ENCODE results near the gene PCSK5. TPM values are rescaled to one million over a fixed set of nuclear protein-coding genes. Genes with fewer than 3 reads are reported as not detected.

Gene PCSK5
- total and polyA plus RNA-seq, 2 donors (not counting 1 experiment from before 2014, with no cell fraction given), result 0.09 TPM; not detected in 1

DNA sequence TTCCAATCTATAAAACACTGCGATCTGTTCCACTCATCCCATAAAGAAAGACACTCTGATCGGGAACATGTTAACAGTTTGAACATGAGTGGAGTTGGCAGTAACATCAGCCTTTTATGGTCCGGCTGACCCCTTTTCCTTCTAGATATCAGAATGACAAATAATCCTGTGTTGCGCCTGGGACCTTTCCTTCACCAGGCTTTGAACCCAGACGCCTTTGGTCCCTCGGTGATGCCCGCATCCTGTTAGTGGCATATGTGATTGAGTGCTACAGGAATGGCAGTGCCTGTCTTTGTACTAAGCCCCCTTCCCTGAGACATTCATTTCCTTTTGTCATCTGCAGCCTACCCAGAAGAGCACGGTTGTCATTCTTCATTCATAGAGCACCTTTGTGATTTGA is 209.0 kb downstream of the PCSK5 start:
- 67% methylated on average over 3 of the region's 8 CpGs for WGBS (ENCODE audit: insufficient coverage)
- intact Hi-C loops (cut with micrococcal nuclease), result no loop called here
- Histone ChIP-seq H3K27me3 (replicated peaks in 1 of 4; ENCODE audit: control extremely low read depth in 1 of 4, control insufficient read depth in 3 of 4, insufficient read depth in 4 of 4, low read length in 3 of 4) (peaks cover 0 to 5% (median under 1%) of the 10 kb centered on the region in 4 experiments), H3K9me3 (ENCODE audit: control extremely low read depth in 1 of 3, control insufficient read depth in 2 of 3, insufficient read depth in 1 of 3, low read length in 2 of 3) (no peaks in the 10 kb centered on the region), H2AFZ (ENCODE audit: insufficient read depth, low read depth, low read length, poor library complexity, severe bottlenecking) (no peak overlapping the region), H3K4me2 (replicated peaks; ENCODE audit: low read depth, low read length, poor library complexity, severe bottlenecking) (no peak overlapping the region), H3K79me2 (ENCODE audit: control insufficient read depth, insufficient read depth, low read length) (no peaks in the 10 kb centered on the region), H3K9ac (ENCODE audit: low read length) (no peak overlapping the region), H3K27ac (ENCODE audit: low read length in 2 of 2) (no peak overlapping the region), H3K4me1 (ENCODE audit: control insufficient read depth in 2 of 2, insufficient read depth in 2 of 2, low read length in 2 of 2) (no peaks in the 10 kb centered on the region), H3K36me3 (replicated peaks in 1 of 2; ENCODE audit: control extremely low read depth in 1 of 2, control insufficient read depth in 1 of 2, extremely low read depth in 1 of 2, insufficient read depth in 2 of 2, low read length in 1 of 2) (no peaks in the 10 kb centered on the region), H3K4me3 (ENCODE audit: control extremely low read depth in 1 of 5, extremely low read depth in 1 of 5, insufficient read depth in 1 of 5, low read depth in 2 of 5, low read length in 4 of 5) (no peak overlapping the region), H4K20me1 (ENCODE audit: control insufficient read depth, insufficient read depth, low read length, poor library complexity, severe bottlenecking) (no peaks in the 10 kb centered on the region)
- peaks cover 9% of the 10 kb centered on the region for H3K27me3 Mint-ChIP-seq
- no peak for ATAC-seq (ENCODE audit: low read depth)
- POLR2A ChIA-PET, result no interaction called here
- CTCF ChIA-PET, result no interaction called here
- H3K9me3 Mint-ChIP-seq (ENCODE audit: insufficient read depth), result no peaks in the 10 kb centered on the region
- H3K4me1 Mint-ChIP-seq, result no peaks in the 10 kb centered on the region
- no peak for DNase-seq
- no peak for TF ChIP-seq EZH2 (IDR thresholded peaks at IDR 0.05; ENCODE audit: borderline replicate concordance, insufficient read depth, low read depth, low read length, poor library complexity, severe bottlenecking)
- TF ChIP-seq, protein P1, sequence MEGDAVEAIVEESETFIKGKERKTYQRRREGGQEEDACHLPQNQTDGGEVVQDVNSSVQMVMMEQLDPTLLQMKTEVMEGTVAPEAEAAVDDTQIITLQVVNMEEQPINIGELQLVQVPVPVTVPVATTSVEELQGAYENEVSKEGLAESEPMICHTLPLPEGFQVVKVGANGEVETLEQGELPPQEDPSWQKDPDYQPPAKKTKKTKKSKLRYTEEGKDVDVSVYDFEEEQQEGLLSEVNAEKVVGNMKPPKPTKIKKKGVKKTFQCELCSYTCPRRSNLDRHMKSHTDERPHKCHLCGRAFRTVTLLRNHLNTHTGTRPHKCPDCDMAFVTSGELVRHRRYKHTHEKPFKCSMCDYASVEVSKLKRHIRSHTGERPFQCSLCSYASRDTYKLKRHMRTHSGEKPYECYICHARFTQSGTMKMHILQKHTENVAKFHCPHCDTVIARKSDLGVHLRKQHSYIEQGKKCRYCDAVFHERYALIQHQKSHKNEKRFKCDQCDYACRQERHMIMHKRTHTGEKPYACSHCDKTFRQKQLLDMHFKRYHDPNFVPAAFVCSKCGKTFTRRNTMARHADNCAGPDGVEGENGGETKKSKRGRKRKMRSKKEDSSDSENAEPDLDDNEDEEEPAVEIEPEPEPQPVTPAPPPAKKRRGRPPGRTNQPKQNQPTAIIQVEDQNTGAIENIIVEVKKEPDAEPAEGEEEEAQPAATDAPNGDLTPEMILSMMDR (IDR thresholded peaks at IDR 0.05), result no peak
- no peak overlapping the region for H3K4me3 Mint-ChIP-seq
- H3K27ac Mint-ChIP-seq, result no peak overlapping the region

DNA sequence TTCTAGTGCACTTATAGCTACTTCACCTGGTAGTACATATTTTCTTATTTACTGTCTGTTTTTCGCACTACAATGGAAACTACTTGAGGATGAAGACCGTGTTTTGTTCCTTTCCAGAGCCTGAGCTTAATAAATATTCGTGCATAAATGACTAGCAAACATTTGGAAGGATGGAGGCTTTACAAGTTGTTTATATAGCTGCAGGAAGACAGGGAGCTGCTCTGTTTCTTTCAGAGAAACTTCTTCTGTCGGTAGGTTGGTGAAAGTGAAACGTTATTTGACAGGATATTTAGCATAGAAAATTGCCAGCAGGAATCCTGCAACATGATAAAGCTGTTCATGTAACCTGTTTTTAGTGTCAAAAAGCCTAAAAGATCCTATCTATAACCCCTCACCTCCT is 210.6 kb downstream of the PCSK5 start:
- H3K27me3 ChIP-seq (replicated peaks in 1 of 4; ENCODE audit: control extremely low read depth in 1 of 4, control insufficient read depth in 3 of 4, insufficient read depth in 4 of 4, low read length in 3 of 4), result peaks cover 0 to 5% (median under 1%) of the 10 kb centered on the region in 4 experiments
- no peak overlapping the region for H3K9ac ChIP-seq (ENCODE audit: low read length)
- POLR2A ChIA-PET, result no interaction called here
- ATAC-seq (ENCODE audit: low read depth) (no peak), DNase-seq (no peak)
- H3K4me2 ChIP-seq (replicated peaks; ENCODE audit: low read depth, low read length, poor library complexity, severe bottlenecking), result no peak overlapping the region
- H3K79me2 ChIP-seq (ENCODE audit: control insufficient read depth, insufficient read depth, low read length), result no peaks in the 10 kb centered on the region
- Mint-ChIP-seq H3K9me3 (ENCODE audit: insufficient read depth) (no peaks in the 10 kb centered on the region), H3K27me3 (peaks cover 9% of the 10 kb centered on the region), H3K27ac (no peak overlapping the region), H3K4me1 (no peaks in the 10 kb centered on the region), H3K4me3 (no peak overlapping the region)
- TF ChIP-seq EZH2 (IDR thresholded peaks at IDR 0.05; ENCODE audit: borderline replicate concordance, insufficient read depth, low read depth, low read length, poor library complexity, severe bottlenecking), result no peak
- TF ChIP-seq, protein P1 (IDR thresholded peaks at IDR 0.05), result no peak
- intact Hi-C loops (cut with micrococcal nuclease), result no loop called here
- no peak overlapping the region for H3K27ac ChIP-seq (ENCODE audit: low read length in 2 of 2)
- CTCF ChIA-PET, result no interaction called here
- H3K4me1 ChIP-seq (ENCODE audit: control insufficient read depth in 2 of 2, insufficient read depth in 2 of 2, low read length in 2 of 2), result no peaks in the 10 kb centered on the region
- no peaks in the 10 kb centered on the region for H3K36me3 ChIP-seq (replicated peaks in 1 of 2; ENCODE audit: control extremely low read depth in 1 of 2, control insufficient read depth in 1 of 2, extremely low read depth in 1 of 2, insufficient read depth in 2 of 2, low read length in 1 of 2)
- no peaks in the 10 kb centered on the region for H4K20me1 ChIP-seq (ENCODE audit: control insufficient read depth, insufficient read depth, low read length, poor library complexity, severe bottlenecking)
- 15% methylated on average over 4 of the region's 5 CpGs for WGBS (ENCODE audit: insufficient coverage)
- H3K4me3 ChIP-seq (ENCODE audit: control extremely low read depth in 1 of 5, extremely low read depth in 1 of 5, insufficient read depth in 1 of 5, low read depth in 2 of 5, low read length in 4 of 5), result no peak overlapping the region
- H3K9me3 ChIP-seq (ENCODE audit: control extremely low read depth in 1 of 3, control insufficient read depth in 2 of 3, insufficient read depth in 1 of 3, low read length in 2 of 3), result no peaks in the 10 kb centered on the region
- no peak overlapping the region for H2AFZ ChIP-seq (ENCODE audit: insufficient read depth, low read depth, low read length, poor library complexity, severe bottlenecking)
